Activated T-helper 1 cell treated with anti-CD3 and anti-CD28 coated beads, Interleukin-12 subunit alpha, Interleukin-12 subunit beta, Interleukin-2, Interleukin-4 antibody, amounts not matched to agents 30 ng/mL and 10 ng/mL and 1 ng/mL, durations not matched to agents 14 hours and 24 hours and 36 hours (primary cell): ENCODE data around the gene SCFD2. TPM values are rescaled to one million over a fixed set of nuclear protein-coding genes. Genes with fewer than 3 reads are reported as not detected.
"Not testable (repeated sequence)": the region's sequence is repeated elsewhere in the genome, so short reads cannot be mapped to it uniquely, and the experiment has no call there.

Source experiments
- DNase-seq: peaks from one replicate; pipeline ENCODE4 v3.0.0; 2021; ENCODE audit warnings: low spot score
- H3K27ac Mint-ChIP-seq: one replicate; pipeline ENCODE4 v1.8.0; 2021; ENCODE audit warnings: mild to moderate bottlenecking, mixed read lengths
- H3K27me3 Mint-ChIP-seq: one replicate; pipeline ENCODE4 v1.8.0; 2022; ENCODE audit warnings: mild to moderate bottlenecking, moderate library complexity, mixed read lengths; ENCODE audit not compliant: insufficient read depth
- H3K36me3 Mint-ChIP-seq: one replicate; pipeline ENCODE4 v1.8.0; 2021; ENCODE audit warnings: low read depth, mixed read lengths
- H3K4me1 Mint-ChIP-seq: one replicate; pipeline ENCODE4 v1.8.0; 2021; ENCODE audit warnings: low read depth, mixed read lengths
- H3K4me3 Mint-ChIP-seq: one replicate; pipeline ENCODE4 v1.8.0; 2021; ENCODE audit warnings: mild to moderate bottlenecking, moderate library complexity, mixed read lengths
- H3K9me3 Mint-ChIP-seq: one replicate; pipeline ENCODE4 v1.8.0; 2021; ENCODE audit warnings: mixed read lengths
- intact Hi-C: fragments of 100-400 bp; cut with micrococcal nuclease; formaldehyde crosslinking; loops from one replicate; pipeline ENCODE4 v1.15.1; 2024
- total RNA-seq: library from RNA; stranded (reverse); gene quantifications from 2 replicates; pipeline ENCODE4 v1.2.3, GENCODE V29; 2022

SCFD2 gene
- total RNA-seq, 1 donor from 2014 or later: 40.5 TPM

DNA sequence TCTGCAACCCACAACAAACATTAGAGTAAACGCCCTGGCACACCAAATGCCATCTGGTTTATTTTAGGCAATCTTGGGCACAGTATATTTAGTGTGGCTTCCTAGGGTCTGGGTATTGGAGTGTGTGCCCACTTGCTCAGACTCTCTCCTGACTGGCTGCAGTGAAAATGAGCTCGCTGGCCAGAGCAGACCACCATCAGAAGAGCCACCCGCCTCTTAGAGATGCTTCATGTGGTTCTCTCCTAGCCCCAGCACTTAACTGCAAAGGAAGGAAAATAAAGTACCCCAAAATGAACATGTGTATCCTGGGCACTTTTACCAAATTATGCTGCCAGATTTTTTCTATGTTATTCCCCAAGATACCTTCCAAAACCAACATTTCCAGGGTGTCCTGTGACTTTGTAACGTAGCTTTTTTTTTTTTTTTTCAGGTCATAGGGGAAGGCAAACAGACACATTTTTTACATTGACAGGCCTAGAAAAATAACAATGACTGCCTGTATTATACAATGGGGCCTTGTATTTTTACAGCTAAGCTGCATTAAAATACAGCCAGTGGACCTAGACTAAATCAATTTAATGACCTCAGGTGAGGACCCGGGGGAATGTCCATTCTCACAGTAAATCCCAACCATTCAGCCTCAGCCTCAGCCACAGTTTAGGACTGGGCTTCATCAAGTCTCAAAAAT lies 310.0 kb downstream of the SCFD2 start:
- Mint-ChIP-seq H3K4me3 (no peak overlapping the region), H3K36me3 (peaks cover 2% of the 10 kb centered on the region), H3K27ac (no peak overlapping the region), H3K4me1 (no peaks in the 10 kb centered on the region), H3K9me3 (peaks cover 4% of the 10 kb centered on the region), H3K27me3 (no peaks in the 10 kb centered on the region)
- intact Hi-C loops: no loop called here
- no peak for DNase-seq

GRCh38 chr4:53055274-53055673 lies 310.6 kb downstream of the SCFD2 start:
- Mint-ChIP-seq H3K4me3 (no peak overlapping the region), H3K4me1 (no peaks in the 10 kb centered on the region), H3K36me3 (peaks cover 2% of the 10 kb centered on the region), H3K27ac (no peak overlapping the region), H3K9me3 (peaks cover 4% of the 10 kb centered on the region), H3K27me3 (no peaks in the 10 kb centered on the region)
- intact Hi-C loops: no loop called here
- DNase-seq: no peak

GRCh38 chr4:53050361-53050774 lies 315.5 kb downstream of the SCFD2 start:
- Mint-ChIP-seq H3K36me3 (no peaks in the 10 kb centered on the region), H3K27me3 (no peaks in the 10 kb centered on the region), H3K4me1 (no peaks in the 10 kb centered on the region), H3K27ac (no peak overlapping the region), H3K4me3 (no peak overlapping the region), H3K9me3 (no peaks in the 10 kb centered on the region)
- intact Hi-C loops: no loop called here
- DNase-seq: no peak

DNA sequence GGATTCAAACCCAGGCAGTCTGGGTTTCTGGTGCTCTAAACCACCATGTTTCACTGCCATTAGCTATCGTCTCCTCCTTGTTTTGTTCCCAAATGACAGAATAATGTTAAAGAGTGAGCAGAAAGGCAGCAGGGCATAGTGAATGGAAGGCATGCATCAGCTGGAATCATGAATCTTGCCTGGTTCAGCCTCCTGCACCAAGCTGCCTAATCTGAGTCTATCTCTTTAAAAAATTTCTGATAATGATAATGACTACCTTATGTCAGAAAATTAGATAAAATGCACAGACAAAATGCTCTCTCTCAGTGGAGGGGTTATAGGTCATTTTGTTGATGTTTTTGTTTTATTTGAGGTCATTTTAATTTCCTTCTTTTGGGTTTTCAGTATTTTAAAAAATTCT lies 316.3 kb downstream of the SCFD2 start:
- no peaks in the 10 kb centered on the region for H3K36me3 Mint-ChIP-seq
- H3K9me3 Mint-ChIP-seq: no peaks in the 10 kb centered on the region
- DNase-seq: no peak
- H3K4me1 Mint-ChIP-seq: no peaks in the 10 kb centered on the region
- no peak overlapping the region for H3K4me3 Mint-ChIP-seq
- no peaks in the 10 kb centered on the region for H3K27me3 Mint-ChIP-seq
- H3K27ac Mint-ChIP-seq: no peak overlapping the region
- intact Hi-C loops: no loop called here

DNA sequence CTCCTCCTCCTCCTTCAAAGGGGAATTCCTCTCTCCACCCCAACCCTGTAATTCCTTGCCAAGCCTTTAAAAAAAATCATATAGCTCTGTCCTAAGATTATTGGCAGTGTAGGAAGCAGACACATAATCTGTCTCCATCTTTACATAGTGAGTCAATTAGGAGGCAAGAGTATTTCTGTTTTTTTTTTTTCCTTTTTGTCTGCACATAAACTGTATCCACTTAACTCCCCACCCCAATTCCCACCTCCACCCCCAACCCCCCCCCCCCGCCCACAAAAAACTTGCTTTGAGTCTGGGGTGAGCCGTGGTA lies 321.3 kb downstream of the SCFD2 start:
- intact Hi-C loops: no loop called here
- Mint-ChIP-seq H3K4me3 (no peak overlapping the region), H3K9me3 (no peaks in the 10 kb centered on the region), H3K36me3 (no peaks in the 10 kb centered on the region), H3K4me1 (no peaks in the 10 kb centered on the region), H3K27me3 (no peaks in the 10 kb centered on the region), H3K27ac (no peak overlapping the region)
- no peak for DNase-seq

DNA sequence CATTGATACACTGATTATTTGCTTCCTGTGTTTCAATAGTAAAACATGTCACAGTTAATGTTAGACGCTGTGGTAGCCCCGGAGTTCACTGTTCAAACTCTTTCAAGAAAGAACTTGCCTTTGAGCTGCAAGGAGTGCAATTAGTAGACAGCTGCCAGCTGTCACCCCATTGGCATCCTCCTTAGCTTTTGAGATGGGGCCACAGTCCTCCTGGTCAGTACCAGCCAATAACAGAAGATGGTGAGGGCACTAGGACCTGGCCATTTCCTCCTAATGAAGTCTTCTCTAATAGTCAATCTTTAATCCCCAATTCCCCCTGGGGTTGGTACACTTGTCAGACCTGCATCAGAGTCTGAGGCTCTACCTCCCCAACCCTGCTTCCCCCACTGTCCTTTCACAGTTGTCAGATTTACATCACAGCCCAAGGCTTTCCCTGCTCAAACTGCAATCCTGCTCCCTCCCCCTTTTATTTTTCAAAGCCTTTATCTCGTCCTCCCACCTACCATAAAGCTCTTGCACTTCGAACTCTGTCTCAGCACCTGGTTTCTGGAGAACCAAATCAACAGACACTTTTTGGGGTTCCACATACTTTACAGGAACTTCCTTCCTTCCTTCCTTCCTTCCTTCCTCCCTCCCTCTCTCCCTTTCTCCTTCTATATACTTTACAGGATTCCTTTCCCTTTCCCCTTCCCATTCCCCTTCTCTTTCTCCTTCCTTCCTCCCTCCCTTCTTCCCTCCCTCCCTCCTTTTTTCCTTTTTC lies 321.8 kb downstream of the SCFD2 start:
- Mint-ChIP-seq H3K9me3 (no peaks in the 10 kb centered on the region), H3K36me3 (no peaks in the 10 kb centered on the region), H3K27me3 (no peaks in the 10 kb centered on the region), H3K4me1 (no peaks in the 10 kb centered on the region), H3K27ac (no peak overlapping the region), H3K4me3 (no peak overlapping the region)
- intact Hi-C loops: no loop called here
- no peak for DNase-seq

DNA sequence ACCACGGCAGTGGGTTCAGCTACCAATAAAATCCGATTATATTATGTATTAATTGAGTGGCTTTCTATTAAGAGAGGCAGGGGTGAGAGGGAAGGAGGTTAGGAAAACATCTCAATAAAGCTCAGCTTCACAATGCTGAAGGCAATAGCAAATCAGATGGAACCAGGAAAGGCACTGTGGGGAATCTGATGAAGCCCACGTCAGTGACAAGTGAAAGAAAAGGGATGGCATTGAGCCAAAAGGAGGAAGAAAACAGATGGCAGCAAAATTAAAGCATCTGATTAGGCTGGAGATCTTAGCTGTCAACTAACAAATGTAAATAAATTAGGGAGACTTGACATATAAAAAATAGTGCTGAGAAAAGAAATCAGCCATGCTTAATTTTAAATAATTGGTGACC lies 322.8 kb downstream of the SCFD2 start:
- DNase-seq: no peak
- intact Hi-C loops: no loop called here
- Mint-ChIP-seq H3K4me3 (no peak overlapping the region), H3K9me3 (no peaks in the 10 kb centered on the region), H3K27me3 (no peaks in the 10 kb centered on the region), H3K27ac (no peak overlapping the region), H3K4me1 (no peaks in the 10 kb centered on the region), H3K36me3 (no peaks in the 10 kb centered on the region)

GRCh38 chr4:53040851-53041250 lies 325.0 kb downstream of the SCFD2 start:
- Mint-ChIP-seq H3K4me3 (no peak overlapping the region), H3K27ac (no peak overlapping the region), H3K9me3 (peaks cover 3% of the 10 kb centered on the region), H3K27me3 (no peaks in the 10 kb centered on the region), H3K36me3 (no peaks in the 10 kb centered on the region), H3K4me1 (no peaks in the 10 kb centered on the region)
- no peak for DNase-seq
- intact Hi-C loops: no loop called here

DNA sequence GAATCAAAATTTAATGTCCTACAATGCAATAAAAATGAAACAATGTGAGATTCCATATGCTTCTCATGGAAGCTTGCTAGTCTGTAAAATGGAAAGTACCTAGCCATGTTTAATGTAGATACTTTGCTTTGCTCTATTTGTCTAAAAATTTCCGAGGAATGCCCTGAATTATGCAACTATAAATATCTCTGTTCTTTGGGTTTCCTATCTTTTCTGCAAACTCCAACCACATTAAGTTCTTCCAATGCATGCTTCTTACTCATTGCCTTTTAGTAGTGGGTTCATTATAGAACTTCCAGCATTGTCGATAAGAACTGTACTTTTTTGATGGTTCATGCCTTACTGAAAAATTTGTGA lies 325.4 kb downstream of the SCFD2 start:
- Mint-ChIP-seq H3K9me3 (peaks cover 3% of the 10 kb centered on the region), H3K36me3 (peaks cover 2% of the 10 kb centered on the region), H3K4me3 (no peak overlapping the region), H3K4me1 (no peaks in the 10 kb centered on the region), H3K27ac (no peak overlapping the region), H3K27me3 (no peaks in the 10 kb centered on the region)
- no peak for DNase-seq
- intact Hi-C loops: no loop called here

- H3K4me1 Mint-ChIP-seq: no peaks in the 10 kb centered on the region
- no peak overlapping the region for H3K4me3 Mint-ChIP-seq
- no peak overlapping the region for H3K27ac Mint-ChIP-seq
- no peaks in the 10 kb centered on the region for H3K27me3 Mint-ChIP-seq
- H3K9me3 Mint-ChIP-seq: peaks cover 6% of the 10 kb centered on the region
- DNase-seq: no peak
- H3K36me3 Mint-ChIP-seq: peaks cover 3% of the 10 kb centered on the region
- intact Hi-C loops: no loop called here
Observed at GRCh38 chr4:53039741-53040458, 326.0 kb downstream of the SCFD2 start.

GRCh38 chr4:53037892-53038291 lies 328.0 kb downstream of the SCFD2 start:
- no peak overlapping the region for H3K4me3 Mint-ChIP-seq
- H3K36me3 Mint-ChIP-seq: peaks cover 9% of the 10 kb centered on the region
- H3K27ac Mint-ChIP-seq: no peak overlapping the region
- intact Hi-C loops: no loop called here
- DNase-seq: no peak
- peaks cover 19% of the 10 kb centered on the region for H3K9me3 Mint-ChIP-seq
- no peaks in the 10 kb centered on the region for H3K27me3 Mint-ChIP-seq
- peaks cover 6% of the 10 kb centered on the region for H3K4me1 Mint-ChIP-seq

DNA sequence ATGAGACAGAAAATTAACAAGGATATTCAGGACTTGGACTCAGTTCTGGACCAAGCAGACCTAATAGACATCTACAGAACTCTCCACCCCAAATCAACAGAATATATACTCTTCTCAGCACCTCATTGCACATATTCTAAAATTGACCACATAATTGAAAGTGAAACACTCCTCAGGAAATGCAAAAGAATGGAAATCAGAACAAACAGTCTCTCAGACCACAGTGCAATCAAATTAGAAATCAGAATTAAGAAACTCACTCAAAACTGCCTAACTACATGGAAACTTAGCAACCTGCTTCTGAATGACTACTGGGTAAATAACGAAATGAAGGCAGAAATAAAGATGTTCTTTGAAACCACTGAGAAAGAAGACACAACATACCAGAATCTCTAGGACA lies 333.0 kb downstream of the SCFD2 start:
- peaks cover 15% of the 10 kb centered on the region for H3K4me1 Mint-ChIP-seq
- H3K27me3 Mint-ChIP-seq, H3K4me3 Mint-ChIP-seq, DNase-seq: not testable (repeated sequence)
- peaks cover 17% of the 10 kb centered on the region for H3K36me3 Mint-ChIP-seq
- intact Hi-C loops: loop anchor here (1.0 to 5.0 kb wide), 4 partner anchors 18 to 344 kb away; partner anchors contain the start of gene FIP1L1
- peaks cover 29% of the 10 kb centered on the region for H3K9me3 Mint-ChIP-seq
- peak overlapping the region; percentile 48 for H3K27ac Mint-ChIP-seq

DNA sequence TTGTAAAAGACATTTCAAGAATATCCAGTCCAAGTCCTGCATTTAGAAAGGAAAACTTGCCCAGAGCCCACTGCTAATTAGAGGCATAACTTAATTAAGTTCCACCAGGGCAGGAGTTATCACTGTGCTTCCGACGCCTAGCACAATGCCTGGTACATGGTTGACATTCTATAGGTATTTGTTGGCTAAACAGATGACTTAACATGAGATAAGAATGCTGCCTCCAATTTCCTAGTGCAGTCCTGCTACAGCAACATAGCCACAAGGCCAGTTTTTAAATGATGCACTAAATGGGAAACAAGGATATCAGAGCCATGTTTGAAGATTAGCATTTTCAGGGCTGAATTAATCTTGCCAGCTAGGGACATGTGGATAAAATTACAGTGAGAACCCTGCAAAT lies 339.6 kb downstream of the SCFD2 start:
- no peaks in the 10 kb centered on the region for H3K27me3 Mint-ChIP-seq
- no peak overlapping the region for H3K27ac Mint-ChIP-seq

More for the DNA sequence above, 339.6 kb downstream of the SCFD2 start:
- Mint-ChIP-seq H3K4me3 (no peak overlapping the region), H3K9me3 (peaks cover 4% of the 10 kb centered on the region), H3K36me3 (peaks cover 6% of the 10 kb centered on the region), H3K4me1 (no peaks in the 10 kb centered on the region)
- no peak for DNase-seq
- intact Hi-C loops: no loop called here
